GM12878 (cell line): Measurements from ENCODE around the gene ARFGAP2. TPM values are rescaled to one million over a fixed set of nuclear protein-coding genes. Genes with fewer than 3 reads are reported as not detected.
A peak's percentile ranks its signal among the peaks of the same experiment; 100 is the strongest.

ENCODE experiments used
- CTCF ChIP-seq, 3 experiments: IDR thresholded peaks in 2 of 3; conservative IDR thresholded peaks in 1 of 3; 2 replicates each; pipeline ENCODE4 v1.5.1; 2011; ENCODE audit warnings: low read depth in 3 of 3, low read length in 3 of 3, mild to moderate bottlenecking in 3 of 3, control low read depth in 2 of 3, moderate library complexity in 2 of 3, inconsistent platforms in 1 of 3, mixed read lengths in 1 of 3; ENCODE audit not compliant: control insufficient read depth in 2 of 3, insufficient read depth in 1 of 3; ENCODE audit errors: extremely low read depth in 1 of 3
- ETV6 ChIP-seq, 2 experiments: fragments of 450-650 bp in 1 of 2; IDR thresholded peaks in 1 of 2; conservative IDR thresholded peaks in 1 of 2; 2 replicates each; pipeline ENCODE4 v1.6.1; 2014; ENCODE audit warnings: antibody characterized with exemption in 1 of 2, borderline replicate concordance in 1 of 2, low read depth in 1 of 2, mild to moderate bottlenecking in 1 of 2, moderate library complexity in 1 of 2
- HDGF ChIP-seq: fragments of 450-650 bp; IDR thresholded peaks from 2 replicates; pipeline ENCODE4 v1.6.1; 2016; ENCODE audit warnings: antibody characterized with exemption
- IKZF1 ChIP-seq: fragments of 450-650 bp; conservative IDR thresholded peaks from 2 replicates; pipeline ENCODE4 v1.6.1; 2017; ENCODE audit warnings: antibody characterized with exemption, mild to moderate bottlenecking
- MXI1 ChIP-seq: fragments of 150-350 bp; IDR thresholded peaks from 2 replicates; pipeline ENCODE4 v1.6.1; 2011; ENCODE audit warnings: low read depth, mild to moderate bottlenecking, inconsistent platforms, low read length, improper control_type of control experiment
- MYB ChIP-seq: fragments of 150-350 bp; IDR thresholded peaks from 2 replicates; pipeline ENCODE4 v1.6.1; 2014; ENCODE audit warnings: mild to moderate bottlenecking, low read depth, low read length, borderline replicate concordance
- MYC ChIP-seq: IDR thresholded peaks from 2 replicates; pipeline ENCODE4 v1.6.1; 2011; ENCODE audit warnings: mild to moderate bottlenecking, low read length, moderate library complexity, inconsistent platforms; ENCODE audit not compliant: insufficient read depth, insufficient replicate concordance, insufficient read length, severe bottlenecking
- NKRF ChIP-seq: fragments of 450-650 bp; conservative IDR thresholded peaks from 2 replicates; pipeline ENCODE4 v1.6.1; 2017; ENCODE audit warnings: mild to moderate bottlenecking, moderate library complexity
- PRDM15 ChIP-seq: fragments of 450-650 bp; formaldehyde crosslinking; IDR thresholded peaks from 2 replicates; pipeline ENCODE4 v1.4.0; 2020; ENCODE audit warnings: mild to moderate bottlenecking, moderate library complexity
- RFX5 ChIP-seq: IDR thresholded peaks from 2 replicates; pipeline ENCODE4 v1.6.1; 2011; ENCODE audit warnings: low read depth, low read length, improper control_type of control experiment
- SKIL ChIP-seq: fragments of 450-650 bp; IDR thresholded peaks from 2 replicates; pipeline ENCODE4 v1.6.1; 2017; ENCODE audit warnings: mild to moderate bottlenecking, low read depth, inconsistent platforms; ENCODE audit not compliant: poor library complexity, severe bottlenecking
- TARDBP ChIP-seq: IDR thresholded peaks from 2 replicates; pipeline ENCODE4 v1.6.1; 2016; ENCODE audit warnings: borderline replicate concordance
- ZBTB40 ChIP-seq: fragments of 450-650 bp; IDR thresholded peaks from 2 replicates; pipeline ENCODE4 v1.6.1; 2016; ENCODE audit warnings: mild to moderate bottlenecking, moderate library complexity, borderline replicate concordance
- ZNF217 ChIP-seq: fragments of 450-650 bp; IDR thresholded peaks from 2 replicates; pipeline ENCODE4 v1.6.1; 2017; ENCODE audit warnings: antibody characterized with exemption, mild to moderate bottlenecking
- polyA plus RNA-seq, 11 experiments: library from polyadenylated mRNA; depleted of rRNA in 4 of 11; unstranded in 6 of 11; stranded (reverse) in 5 of 11; fragments of >200 nt; fragmentation: Nextera tagmentation in 4 of 11; fragmentation: Illumina TruSeq in 1 of 11; extraction: Ambion mirVana in 4 of 11; extraction: Trizol in 1 of 11; gene quantifications; 1 replicate in 1 of 11; 2 replicates in 10 of 11; pipeline versions ENCODE4 v1.2.1 to v1.2.3, GENCODE V29; 2011 to 2016; ENCODE audit warnings: inconsistent platforms in 2 of 11, missing spikeins in 2 of 11, low read depth in 1 of 11
- total RNA-seq, 4 experiments: library from RNA; depleted of rRNA in 3 of 4; stranded (reverse); fragments of >200 nt in 3 of 4; fragmentation: Illumina TruSeq in 1 of 4; extraction: Trizol in 1 of 4; gene quantifications; 2 replicates each; pipeline versions ENCODE4 v1.2.1 to v1.2.3, GENCODE V29; 2013 to 2021

ARFGAP2 gene
- total and polyA plus RNA-seq, 10 of the 15 experiments (the other 5 are each of a cell fraction or from before 2014, with no cell fraction given) = 20.9 to 100 (median 75.5) TPM

- TF ChIP-seq NKRF (peak; percentile 97), IKZF1 (no peak), ETV6 (conservative IDR thresholded peaks at IDR 0.05 in 1 of 2, IDR thresholded peaks at IDR 0.05 in 1 of 2; ENCODE audit: borderline replicate concordance in 1 of 2, low read depth in 1 of 2) (no peak), ZNF217 (no peak), ZBTB40 (0 out of 2 replicates have a peak, but pooled peaks have one; percentile 21), PRDM15 (no peak), CTCF (IDR thresholded peaks at IDR 0.05 in 2 of 3, conservative IDR thresholded peaks at IDR 0.05 in 1 of 3; ENCODE audit: control insufficient read depth in 2 of 3, extremely low read depth in 1 of 3, insufficient read depth in 1 of 3, low read depth in 3 of 3, low read length in 3 of 3) (peak; percentile 59 to 77 (median 76)), SKIL (peak; percentile 80), RFX5 (no peak), MYB (no peak), TARDBP (no peak), MYC (no peak), HDGF (no peak), MXI1 (peak; percentile 92)
These were observed 658 bp upstream of the ARFGAP2 start (continued) for GRCh38 chr11:47177229-47177845.
